Sigmoid colon (tissue), 4 donors: Measurements from ENCODE around the gene COG5.

Source experiments
- CTCF ChIP-seq, 4 experiments: fragments of 450-650 bp in 3 of 4; fragments of 200-600 bp in 1 of 4; IDR thresholded peaks; one replicate each; pipeline ENCODE4 v1.5.1; 2016 to 2019; ENCODE audit warnings: antibody characterized with exemption in 4 of 4, mild to moderate bottlenecking in 3 of 4, moderate library complexity in 2 of 4
- EP300 ChIP-seq, 4 donors: sonication (generic); formaldehyde crosslinking; IDR thresholded peaks; one replicate each; pipeline ENCODE4 v1.6.1; 2017; ENCODE audit warnings: antibody characterized with exemption in 4 of 4
- POLR2AphosphoS5 ChIP-seq, 4 donors: sonication (generic); formaldehyde crosslinking; IDR thresholded peaks; one replicate each; pipeline ENCODE4 v1.6.1; 2017; ENCODE audit warnings: antibody characterized with exemption in 4 of 4

- no peak for TF ChIP-seq POLR2AphosphoS5 (IDR thresholded peaks at IDR 0.05)
- no peak for TF ChIP-seq EP300 (IDR thresholded peaks at IDR 0.05)
- no peak for TF ChIP-seq CTCF (IDR thresholded peaks at IDR 0.05)
Observed at GRCh38 chr7:107292591-107292990, 271.1 kb downstream of the COG5 start.
